OCI-M2 (cell line): ENCODE results near the gene G6PC1.
"Not testable (repeated sequence)": the region's sequence is repeated elsewhere in the genome, so short reads cannot be mapped to it uniquely, and the experiment has no call there.

ENCODE experiments used
- DNase-seq: peaks from one replicate; lab custom pipeline; 2025; ENCODE audit not compliant: unreplicated experiment; lab: John Stamatoyannopoulos, UW

Gene G6PC1

GRCh38 chr17:42900460-42901331, at the start of gene G6PC1:
Gene G6PC1, plus strand, starts transcription at chr17:42900799. Its CDS starts 78 bp downstream, at chr17:42900877.
- DNase-seq = no peak

GRCh38 chr17:42850954-42851353, 49.6 kb upstream of the G6PC1 start, which contains the start of gene AOC3:
Gene AOC3, plus strand, starts transcription at chr17:42851199. Its CDS starts 145 bp downstream, at chr17:42851344.
- no peak for DNase-seq

GRCh38 chr17:42851371-42852240, 49.0 kb upstream of the G6PC1 start:
- not testable (repeated sequence) for DNase-seq

- no peak for DNase-seq
These were observed 48.2 kb upstream of the G6PC1 start for GRCh38 chr17:42852351-42852750.

GRCh38 chr17:42853004-42853403, 47.6 kb upstream of the G6PC1 start:
- no peak for DNase-seq

- no peak for DNase-seq
These were observed 47.0 kb upstream of the G6PC1 start for GRCh38 chr17:42853597-42853967.

- no peak for DNase-seq
These were observed 46.4 kb upstream of the G6PC1 start for GRCh38 chr17:42853968-42854790.

- no peak for DNase-seq
These were observed 45.5 kb upstream of the G6PC1 start for GRCh38 chr17:42855048-42855596.

GRCh38 chr17:42856093-42856492, 44.5 kb upstream of the G6PC1 start:
- not testable (repeated sequence) for DNase-seq

GRCh38 chr17:42856516-42856915, 44.1 kb upstream of the G6PC1 start:
- not testable (repeated sequence) for DNase-seq

GRCh38 chr17:42857389-42857788, 43.2 kb upstream of the G6PC1 start:
- no peak for DNase-seq

GRCh38 chr17:42865638-42866094, 34.9 kb upstream of the G6PC1 start:
- no peak for DNase-seq

GRCh38 chr17:42866216-42866615, 34.4 kb upstream of the G6PC1 start:
- DNase-seq = no peak

- DNase-seq = no peak
These were observed 33.7 kb upstream of the G6PC1 start for GRCh38 chr17:42866631-42867575.

- DNase-seq = not testable (repeated sequence)
These were observed 32.8 kb upstream of the G6PC1 start for GRCh38 chr17:42867694-42868261.

- no peak for DNase-seq
These were observed 32.3 kb upstream of the G6PC1 start for GRCh38 chr17:42868338-42868737.

GRCh38 chr17:42871647-42872046, 29.0 kb upstream of the G6PC1 start:
- DNase-seq = no peak

- no peak for DNase-seq
These were observed 28.2 kb upstream of the G6PC1 start for GRCh38 chr17:42872251-42872965.
